ENCODE results near the gene SLC39A11. TPM values are rescaled to one million over a fixed set of nuclear protein-coding genes. Genes with fewer than 3 reads are reported as not detected.

Gene SLC39A11
- total RNA-seq, 1 experiment from 2014 or later: 46.4 TPM

GRCh38 chr17:73069841-73070240, 22.6 kb downstream of the SLC39A11 start:
- Histone ChIP-seq H3K4me2 (ENCODE audit: low read length) (no peak overlapping the region), H3K27me3 (ENCODE audit: insufficient read depth, low read length) (no peaks in the 10 kb centered on the region), H3K4me3 (replicated peaks in 1 of 2; ENCODE audit: low read depth in 1 of 2, low read length in 2 of 2) (no peak overlapping the region), H3K36me3 (ENCODE audit: control insufficient read depth in 1 of 2, insufficient read depth in 2 of 2, low read length in 2 of 2) (no peaks in the 10 kb centered on the region), H3K4me1 (ENCODE audit: control insufficient read depth in 1 of 2, insufficient read depth in 2 of 2, low read length in 2 of 2) (no peaks in the 10 kb centered on the region; a peak in 1 of 4 replicates), H3K9ac (ENCODE audit: low read length) (no peak overlapping the region), H3K27ac (ENCODE audit: low read depth, low read length) (no peak overlapping the region), H3K9me2 (ENCODE audit: insufficient read depth) (no peaks in the 10 kb centered on the region), H3K79me2 (ENCODE audit: insufficient read depth, low read length) (no peaks in the 10 kb centered on the region), H2AFZ (ENCODE audit: low read depth, low read length, poor library complexity, severe bottlenecking) (no peak overlapping the region), H3K9me3 (ENCODE audit: control insufficient read depth in 1 of 2, insufficient read depth in 1 of 2, low read depth in 1 of 2, low read length in 2 of 2) (no peaks in the 10 kb centered on the region), H4K20me1 (ENCODE audit: insufficient read depth) (no peaks in the 10 kb centered on the region)
- DNase-seq (ENCODE audit: low read depth, low spot score) (no peak), ATAC-seq (no peak)
- POLR2A ChIA-PET: no interaction called here
- CTCF ChIA-PET: no interaction called here
- no TSS peak for BruUV-seq (replicated peaks)
- intact Hi-C loops (cut with micrococcal nuclease): no loop called here
- RAD21 ChIA-PET (ENCODE audit: low non-redundant PET in 1 of 2, low total read pairs in 2 of 2, uncharacterized antibody in 2 of 2, unreplicated experiment in 2 of 2): no interaction called here
- no peak for TF ChIP-seq YY1 (IDR thresholded peaks at IDR 0.05; ENCODE audit: extremely low read depth, insufficient replicate concordance, low read depth, low read length)
- TF ChIP-seq ZBTB33 (IDR thresholded peaks at IDR 0.05; ENCODE audit: extremely low read depth, insufficient replicate concordance, low read length): no peak
- TF ChIP-seq REST (IDR thresholded peaks at IDR 0.05; ENCODE audit: low read depth): no peak
- no peak for TF ChIP-seq ZNF274 (IDR thresholded peaks at IDR 0.05; ENCODE audit: low read depth, low read length)
- TF ChIP-seq ATF3 (IDR thresholded peaks at IDR 0.05): no peak
- TF ChIP-seq CEBPB (IDR thresholded peaks at IDR 0.05; ENCODE audit: low read depth): no peak
- TF ChIP-seq CBX3 (IDR thresholded peaks at IDR 0.05; ENCODE audit: low read depth): no peak
- TF ChIP-seq FOSL1 (IDR thresholded peaks at IDR 0.05; ENCODE audit: low read depth): no peak
- no peak for TF ChIP-seq ELF1 (IDR thresholded peaks at IDR 0.05; ENCODE audit: borderline replicate concordance, low read depth)
- TF ChIP-seq SRF (IDR thresholded peaks at IDR 0.05; ENCODE audit: low read depth): no peak
